ENCODE results near the gene ETS2. TPM values are rescaled to one million over a fixed set of nuclear protein-coding genes. Genes with fewer than 3 reads are reported as not detected.

Gene ETS2
- total RNA-seq, 1 donor from 2014 or later: 20.9 TPM

- H3K4me1 ChIP-seq (ENCODE audit: control insufficient read depth in 3 of 3, insufficient read depth in 3 of 3, low read length in 3 of 3): peaks cover 20 to 38% (median 35%) of the 10 kb centered on the region in 3 donors
- no peak overlapping the region for H3K4me3 ChIP-seq (ENCODE audit: low read length in 3 of 3)
- peak overlapping the region; percentile 8 to 63 (median 38) for H3K9ac ChIP-seq (ENCODE audit: low read depth in 1 of 3, low read length in 3 of 3)
- H3K9me3 ChIP-seq (ENCODE audit: control insufficient read depth in 3 of 3, low read length in 3 of 3): no peaks in the 10 kb centered on the region
- H3K27ac ChIP-seq (ENCODE audit: low read depth, low read length): peak overlapping the region; percentile 88
- no peaks in the 10 kb centered on the region for H3K27me3 ChIP-seq (ENCODE audit: control insufficient read depth in 3 of 3, insufficient read depth in 3 of 3, low read length in 3 of 3)
- H3K36me3 ChIP-seq (ENCODE audit: control insufficient read depth in 3 of 3, insufficient read depth in 3 of 3, low read length in 3 of 3): no peaks in the 10 kb centered on the region
Measured at GRCh38 chr21:38857152-38857825, 51.6 kb downstream of the ETS2 start.

- Histone ChIP-seq H3K36me3 (ENCODE audit: control insufficient read depth in 3 of 3, insufficient read depth in 3 of 3, low read length in 3 of 3) (no peaks in the 10 kb centered on the region), H3K27me3 (ENCODE audit: control insufficient read depth in 3 of 3, insufficient read depth in 3 of 3, low read length in 3 of 3) (no peaks in the 10 kb centered on the region), H3K4me1 (ENCODE audit: control insufficient read depth in 3 of 3, insufficient read depth in 3 of 3, low read length in 3 of 3) (peaks cover 20 to 30% (median 27%) of the 10 kb centered on the region in 3 donors), H3K9ac (ENCODE audit: low read depth in 1 of 3, low read length in 3 of 3) (no peak overlapping the region), H3K4me3 (ENCODE audit: low read length in 3 of 3) (no peak overlapping the region), H3K27ac (ENCODE audit: low read depth, low read length) (peak overlapping the region; percentile 88), H3K9me3 (ENCODE audit: control insufficient read depth in 3 of 3, low read length in 3 of 3) (no peaks in the 10 kb centered on the region)
Measured at GRCh38 chr21:38858026-38858811, 52.5 kb downstream of the ETS2 start.

- H3K36me3 ChIP-seq (ENCODE audit: control insufficient read depth in 3 of 3, insufficient read depth in 3 of 3, low read length in 3 of 3): no peaks in the 10 kb centered on the region
- H3K27me3 ChIP-seq (ENCODE audit: control insufficient read depth in 3 of 3, insufficient read depth in 3 of 3, low read length in 3 of 3): no peaks in the 10 kb centered on the region
- no peaks in the 10 kb centered on the region for H3K9me3 ChIP-seq (ENCODE audit: control insufficient read depth in 3 of 3, low read length in 3 of 3)
- H3K4me3 ChIP-seq (ENCODE audit: low read length in 3 of 3): no peak overlapping the region
- peaks cover 14 to 26% (median 21%) of the 10 kb centered on the region in 3 donors for H3K4me1 ChIP-seq (ENCODE audit: control insufficient read depth in 3 of 3, insufficient read depth in 3 of 3, low read length in 3 of 3)
- H3K9ac ChIP-seq (ENCODE audit: low read depth in 1 of 3, low read length in 3 of 3): no peak overlapping the region
- no peak overlapping the region for H3K27ac ChIP-seq (ENCODE audit: low read depth, low read length)
Measured at GRCh38 chr21:38858812-38859205, 53.1 kb downstream of the ETS2 start.

- no peak overlapping the region for H3K27ac ChIP-seq (ENCODE audit: low read depth, low read length)
- H3K4me1 ChIP-seq (ENCODE audit: control insufficient read depth in 3 of 3, insufficient read depth in 3 of 3, low read length in 3 of 3): peaks cover 12 to 24% (median 16%) of the 10 kb centered on the region in 3 donors
- H3K9ac ChIP-seq (ENCODE audit: low read depth in 1 of 3, low read length in 3 of 3): no peak overlapping the region
- H3K9me3 ChIP-seq (ENCODE audit: control insufficient read depth in 3 of 3, low read length in 3 of 3): no peaks in the 10 kb centered on the region
- H3K36me3 ChIP-seq (ENCODE audit: control insufficient read depth in 3 of 3, insufficient read depth in 3 of 3, low read length in 3 of 3): no peaks in the 10 kb centered on the region
- H3K4me3 ChIP-seq (ENCODE audit: low read length in 3 of 3): no peak overlapping the region
- no peaks in the 10 kb centered on the region for H3K27me3 ChIP-seq (ENCODE audit: control insufficient read depth in 3 of 3, insufficient read depth in 3 of 3, low read length in 3 of 3)
Measured at GRCh38 chr21:38859852-38860251, 54.1 kb downstream of the ETS2 start.

- Histone ChIP-seq H3K27me3 (ENCODE audit: control insufficient read depth in 3 of 3, insufficient read depth in 3 of 3, low read length in 3 of 3) (no peaks in the 10 kb centered on the region), H3K9ac (ENCODE audit: low read depth in 1 of 3, low read length in 3 of 3) (no peak overlapping the region), H3K36me3 (ENCODE audit: control insufficient read depth in 3 of 3, insufficient read depth in 3 of 3, low read length in 3 of 3) (no peaks in the 10 kb centered on the region), H3K27ac (ENCODE audit: low read depth, low read length) (no peak overlapping the region), H3K9me3 (ENCODE audit: control insufficient read depth in 3 of 3, low read length in 3 of 3) (no peaks in the 10 kb centered on the region), H3K4me3 (ENCODE audit: low read length in 3 of 3) (no peak overlapping the region), H3K4me1 (ENCODE audit: control insufficient read depth in 3 of 3, insufficient read depth in 3 of 3, low read length in 3 of 3) (peaks cover 12 to 24% (median 16%) of the 10 kb centered on the region in 3 donors)
Measured at GRCh38 chr21:38861056-38861455, 55.3 kb downstream of the ETS2 start.

- Histone ChIP-seq H3K27ac (ENCODE audit: low read depth, low read length) (no peak overlapping the region), H3K4me3 (ENCODE audit: low read length in 3 of 3) (no peak overlapping the region), H3K9me3 (ENCODE audit: control insufficient read depth in 3 of 3, low read length in 3 of 3) (no peaks in the 10 kb centered on the region), H3K36me3 (ENCODE audit: control insufficient read depth in 3 of 3, insufficient read depth in 3 of 3, low read length in 3 of 3) (no peaks in the 10 kb centered on the region), H3K9ac (ENCODE audit: low read depth in 1 of 3, low read length in 3 of 3) (no peak overlapping the region), H3K27me3 (ENCODE audit: control insufficient read depth in 3 of 3, insufficient read depth in 3 of 3, low read length in 3 of 3) (no peaks in the 10 kb centered on the region), H3K4me1 (ENCODE audit: control insufficient read depth in 3 of 3, insufficient read depth in 3 of 3, low read length in 3 of 3) (peaks cover 9 to 16% (median 12%) of the 10 kb centered on the region in 3 donors)
Measured at GRCh38 chr21:38861989-38862683, 56.4 kb downstream of the ETS2 start.

- Histone ChIP-seq H3K27ac (ENCODE audit: low read depth, low read length) (no peak overlapping the region), H3K27me3 (ENCODE audit: control insufficient read depth in 3 of 3, insufficient read depth in 3 of 3, low read length in 3 of 3) (no peaks in the 10 kb centered on the region), H3K4me1 (ENCODE audit: control insufficient read depth in 3 of 3, insufficient read depth in 3 of 3, low read length in 3 of 3) (peaks cover 0 to 8% (median 4%) of the 10 kb centered on the region in 3 donors), H3K36me3 (ENCODE audit: control insufficient read depth in 3 of 3, insufficient read depth in 3 of 3, low read length in 3 of 3) (no peaks in the 10 kb centered on the region), H3K9ac (ENCODE audit: low read depth in 1 of 3, low read length in 3 of 3) (no peak overlapping the region), H3K9me3 (ENCODE audit: control insufficient read depth in 3 of 3, low read length in 3 of 3) (no peaks in the 10 kb centered on the region), H3K4me3 (ENCODE audit: low read length in 3 of 3) (no peak overlapping the region)
Measured at GRCh38 chr21:38863291-38863690, 57.6 kb downstream of the ETS2 start.

- no peaks in the 10 kb centered on the region for H3K36me3 ChIP-seq (ENCODE audit: control insufficient read depth in 3 of 3, insufficient read depth in 3 of 3, low read length in 3 of 3)
- H3K4me1 ChIP-seq (ENCODE audit: control insufficient read depth in 3 of 3, insufficient read depth in 3 of 3, low read length in 3 of 3): peaks cover 0 to 8% (median 4%) of the 10 kb centered on the region in 3 donors
- no peak overlapping the region for H3K9ac ChIP-seq (ENCODE audit: low read depth in 1 of 3, low read length in 3 of 3)
- no peak overlapping the region for H3K27ac ChIP-seq (ENCODE audit: low read depth, low read length)
- H3K4me3 ChIP-seq (ENCODE audit: low read length in 3 of 3): no peak overlapping the region
- H3K27me3 ChIP-seq (ENCODE audit: control insufficient read depth in 3 of 3, insufficient read depth in 3 of 3, low read length in 3 of 3): no peaks in the 10 kb centered on the region
- H3K9me3 ChIP-seq (ENCODE audit: control insufficient read depth in 3 of 3, low read length in 3 of 3): no peaks in the 10 kb centered on the region
Measured at GRCh38 chr21:38863843-38864363, 58.2 kb downstream of the ETS2 start.

GRCh38 chr21:38864964-38865363, 59.2 kb downstream of the ETS2 start:
- no peak overlapping the region for H3K9ac ChIP-seq (ENCODE audit: low read depth in 1 of 3, low read length in 3 of 3)
- H3K4me1 ChIP-seq (ENCODE audit: control insufficient read depth in 3 of 3, insufficient read depth in 3 of 3, low read length in 3 of 3): peaks cover 0 to 8% (median 4%) of the 10 kb centered on the region in 3 donors
- no peak overlapping the region for H3K4me3 ChIP-seq (ENCODE audit: low read length in 3 of 3)
- no peaks in the 10 kb centered on the region for H3K27me3 ChIP-seq (ENCODE audit: control insufficient read depth in 3 of 3, insufficient read depth in 3 of 3, low read length in 3 of 3)
- H3K9me3 ChIP-seq (ENCODE audit: control insufficient read depth in 3 of 3, low read length in 3 of 3): no peaks in the 10 kb centered on the region
- no peak overlapping the region for H3K27ac ChIP-seq (ENCODE audit: low read depth, low read length)
- no peaks in the 10 kb centered on the region for H3K36me3 ChIP-seq (ENCODE audit: control insufficient read depth in 3 of 3, insufficient read depth in 3 of 3, low read length in 3 of 3)

Data from skeletal muscle tissue (tissue), 4 donors.